Erythroblast (primary cell): ENCODE results near the gene DRC3.

Experiments
- GATA1 ChIP-seq: IDR thresholded peaks from 2 replicates; pipeline ENCODE4 v1.6.1; 2011; ENCODE audit warnings: low read depth, mild to moderate bottlenecking, control low read depth, low read length, moderate library complexity
- POLR2A ChIP-seq: IDR thresholded peaks from 2 replicates; pipeline ENCODE4 v1.6.1; 2011; ENCODE audit warnings: mild to moderate bottlenecking, low read length

DNA sequence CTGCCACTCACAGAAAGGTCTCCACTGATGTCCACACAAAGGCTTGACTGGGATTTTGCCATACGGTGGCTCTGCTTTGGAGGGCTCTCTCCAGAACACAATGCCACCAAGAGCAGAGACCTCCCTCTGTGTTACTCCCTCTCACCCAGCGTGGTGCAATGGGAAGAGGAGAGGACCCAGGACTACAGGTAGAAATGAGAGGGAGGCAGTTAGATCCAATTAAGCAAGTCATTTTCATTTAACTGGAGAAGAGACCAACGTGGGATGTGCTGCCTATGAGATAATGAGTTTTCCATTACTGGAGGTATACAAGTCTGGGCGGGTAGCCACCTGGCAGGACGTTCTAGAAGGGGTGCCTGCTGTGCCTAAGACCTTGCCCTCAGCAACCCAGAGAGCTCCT lies 34.7 kb upstream of the DRC3 start:
- TF ChIP-seq POLR2A (no peak), GATA1 (no peak)
